Stomach (tissue), 9 donors: ENCODE results near the gene TUT1. TPM values are rescaled to one million over a fixed set of nuclear protein-coding genes. Genes with fewer than 3 reads are reported as not detected.
"Not testable (repeated sequence)": the region's sequence is repeated elsewhere in the genome, so short reads cannot be mapped to it uniquely, and the experiment has no call there.

Experiments used
- DNase-seq, 2 donors: peaks; one replicate each; pipeline versions ENCODE4 v3.0.0 to v3.0.0-alpha.2; 2013 to 2019
- H3K27ac ChIP-seq, 5 donors: fragments of 200-600 bp in 4 of 5; sonication (generic) in 4 of 5; one replicate each; pipeline ENCODE4 v1.5.1; 2013 to 2019; ENCODE audit warnings: mild to moderate bottlenecking in 1 of 5, moderate library complexity in 1 of 5
- H3K27me3 ChIP-seq, 3 donors: fragments of 200-600 bp; sonication (generic); one replicate each; pipeline ENCODE4 v1.5.1; 2017 to 2019; ENCODE audit warnings: mixed run types in 1 of 3
- H3K36me3 ChIP-seq, 4 donors: fragments of 200-600 bp; sonication (generic); 1 replicate in 3 of 4; 2 replicates in 1 of 4; pipeline ENCODE4 v1.5.1; 2016 to 2019
- H3K4me1 ChIP-seq, 4 donors: fragments of 200-600 bp; sonication (generic); one replicate each; pipeline ENCODE4 v1.5.1; 2016 to 2019
- H3K4me3 ChIP-seq, 4 donors: fragments of 200-600 bp; sonication (generic) in 3 of 4; one replicate each; pipeline ENCODE4 v1.5.1; 2016 to 2019; ENCODE audit warnings: mild to moderate bottlenecking in 1 of 4
- H3K9me3 ChIP-seq, 4 donors: fragments of 200-600 bp; sonication (generic); one replicate each; pipeline ENCODE4 v1.5.1; 2016 to 2019
- CTCF ChIP-seq, 7 experiments: fragments of 450-650 bp in 4 of 7; fragments of 200-600 bp in 3 of 7; sonication (generic) in 3 of 7; IDR thresholded peaks; one replicate each; pipeline ENCODE4 v1.5.1; 2016 to 2019; ENCODE audit warnings: antibody characterized with exemption in 7 of 7, control low read depth in 2 of 7, mild to moderate bottlenecking in 1 of 7
- EP300 ChIP-seq: sonication (generic); formaldehyde crosslinking; IDR thresholded peaks from one replicate; pipeline ENCODE4 v1.6.1; 2017; ENCODE audit warnings: antibody characterized with exemption
- POLR2A ChIP-seq, 4 donors: fragments of 450-650 bp; IDR thresholded peaks; one replicate each; pipeline ENCODE4 v1.6.1; 2016; ENCODE audit warnings: antibody characterized with exemption in 4 of 4, control low read depth in 2 of 4, mild to moderate bottlenecking in 1 of 4, moderate library complexity in 1 of 4
- POLR2AphosphoS5 ChIP-seq, 3 donors: sonication (generic); formaldehyde crosslinking; IDR thresholded peaks; one replicate each; pipeline ENCODE4 v1.6.1; 2016; ENCODE audit warnings: antibody characterized with exemption in 3 of 3
- WGBS, 5 donors: extraction: QIAGEN DNeasy Blood & Tissue Kit in 3 of 5; methylation state at CpG; one replicate each; pipeline versions ENCODE4 v1.1.5 to v1.1.7; 2013 to 2018; 5-methylcytosine and 5-hydroxymethylcytosine counted together
- intact Hi-C: fragments of 100-400 bp; cut with DNase I; formaldehyde crosslinking; loops from one replicate; pipeline ENCODE4 v1.15.1; 2023; ENCODE audit warnings: low total_unique reads
- polyA plus RNA-seq, 3 donors: library from polyadenylated mRNA; stranded (reverse); fragments of 200-250 nt; gene quantifications; one replicate each; pipeline ENCODE4 v1.2.3, GENCODE V29; 2013
- total RNA-seq, 5 donors: library from RNA; depleted of rRNA; stranded (reverse); fragments of >200 nt; gene quantifications; one replicate each; pipeline versions ENCODE4 v1.1.0 to v1.2.3, GENCODE V29; 2014 to 2016
- donor health status: healthy with polysubstance abuse.
- donor health status: Bipolar disorder and iron deficiency.
- donor health status: healthy.

The TUT1 gene
- total and polyA plus RNA-seq, 8 donors: 6.1 to 36.2 (median 14.8) TPM

- Histone ChIP-seq H3K27me3 (no peaks in the 10 kb centered on the region), H3K27ac (peak overlapping the region; percentile 86 to 97 (median 95)), H3K9me3 (no peaks in the 10 kb centered on the region), H3K4me1 (peaks cover 77 to 96% (median 87%) of the 10 kb centered on the region in 4 donors), H3K36me3 (peaks cover 11 to 18% (median 17%) of the 10 kb centered on the region in 4 donors), H3K4me3 (peak overlapping the region in 1 of 4 donors; percentile 10)
- DNase-seq: peak; percentile 50 to 86
- 40 to 62% (median 46%) methylated on average over 7 of the region's 7 CpGs for WGBS, 5 donors
- TF ChIP-seq POLR2AphosphoS5 (IDR thresholded peaks at IDR 0.05) (peak in 1 of 3 donors; percentile 17), POLR2A (IDR thresholded peaks at IDR 0.05) (no peak)
- intact Hi-C loops: no loop called here
Observed at GRCh38 chr11:62554387-62555167, 36.7 kb downstream of the TUT1 start.

- Histone ChIP-seq H3K36me3 (peaks cover 4 to 11% (median 10%) of the 10 kb centered on the region in 4 donors), H3K27me3 (no peaks in the 10 kb centered on the region), H3K4me1 (peaks cover 84 to 99% (median 92%) of the 10 kb centered on the region in 4 donors), H3K4me3 (peak overlapping the region in 1 of 4 donors; percentile 18), H3K9me3 (no peaks in the 10 kb centered on the region), H3K27ac (peak overlapping the region; percentile 86 to 97 (median 95))
- TF ChIP-seq POLR2A (IDR thresholded peaks at IDR 0.05) (no peak), POLR2AphosphoS5 (IDR thresholded peaks at IDR 0.05) (no peak), EP300 (no peak), CTCF (IDR thresholded peaks at IDR 0.05) (no peak)
- DNase-seq: peak in 1 of 2 donors; percentile 38
- WGBS, 5 donors: 56 to 65% (median 58%) methylated on average over 8 of the region's 8 CpGs
- intact Hi-C loops: no loop called here
Observed at GRCh38 chr11:62553839-62554361, 37.4 kb downstream of the TUT1 start.

- Histone ChIP-seq H3K36me3 (peaks cover 0 to 5% (median 4%) of the 10 kb centered on the region in 4 donors), H3K27ac (peak overlapping the region; percentile 86 to 97 (median 95)), H3K4me1 (peaks cover 90 to 100% (median 96%) of the 10 kb centered on the region in 4 donors), H3K9me3 (no peaks in the 10 kb centered on the region), H3K4me3 (peak overlapping the region; percentile 10 to 27 (median 20)), H3K27me3 (no peaks in the 10 kb centered on the region)
- DNase-seq: peak; percentile 91 to 95
- TF ChIP-seq EP300 (peak; percentile 15), POLR2A (IDR thresholded peaks at IDR 0.05) (no peak), CTCF (IDR thresholded peaks at IDR 0.05) (no peak), POLR2AphosphoS5 (IDR thresholded peaks at IDR 0.05) (peak; percentile 72 to 86 (median 78))
- intact Hi-C loops: no loop called here
- 1 to 9% (median 4%) methylated on average over 15 of the region's 15 CpGs for WGBS, 5 donors
Observed at GRCh38 chr11:62553080-62553838, 38.1 kb downstream of the TUT1 start.

GRCh38 chr11:62552485-62553079, 38.7 kb downstream of the TUT1 start:
- DNase-seq: peak in 1 of 2 donors; percentile 81
- H3K27ac ChIP-seq: peak overlapping the region; percentile 86 to 97 (median 95)
- H3K36me3 ChIP-seq: no peaks in the 10 kb centered on the region
- H3K4me3 ChIP-seq: peak overlapping the region; percentile 10 to 27 (median 20)
- no peaks in the 10 kb centered on the region for H3K27me3 ChIP-seq
- H3K9me3 ChIP-seq: no peaks in the 10 kb centered on the region
- intact Hi-C loops: no loop called here
- TF ChIP-seq POLR2A (IDR thresholded peaks at IDR 0.05) (no peak), CTCF (IDR thresholded peaks at IDR 0.05) (no peak), EP300 (no peak), POLR2AphosphoS5 (IDR thresholded peaks at IDR 0.05) (no peak)
- peaks cover 94 to 100% (median 97%) of the 10 kb centered on the region in 4 donors for H3K4me1 ChIP-seq
- 16 to 22% (median 18%) methylated on average over 4 of the region's 4 CpGs for WGBS, 5 donors

GRCh38 chr11:62550478-62550877, 40.8 kb downstream of the TUT1 start:
- WGBS, 5 donors: 89 to 100% (median 97%) methylated on average over 2 of the region's 2 CpGs
- H3K4me1 ChIP-seq: peaks cover 80 to 88% (median 84%) of the 10 kb centered on the region in 4 donors
- DNase-seq, H3K4me3 ChIP-seq, H3K9me3 ChIP-seq, H3K36me3 ChIP-seq, intact Hi-C loops, H3K27me3 ChIP-seq: not testable (repeated sequence)
- H3K27ac ChIP-seq: peak overlapping the region in 3 of 5 donors; percentile 95 to 99 (median 95)
